RWPE2 (cell line): Measurements from ENCODE around the gene CEP250.

ENCODE experiments used
- ATAC-seq: fragments of 200-7000 bp; cut with Tn5 transposase; 3 replicates; pipeline ENCODE4 v1.9.1; 2021; ENCODE audit warnings: low read depth
- DNase-seq: peaks from one replicate; pipeline ENCODE4 v3.0.0-alpha.2; 2020; ENCODE audit warnings: low spot score
- H3K27ac ChIP-seq: fragments of 450-650 bp; 2 replicates; pipeline ENCODE4 v1.5.1; 2017; ENCODE audit warnings: mild to moderate bottlenecking; ENCODE audit not compliant: poor library complexity, severe bottlenecking
- H3K27me3 ChIP-seq: fragments of 250-450 bp; sonication (Bioruptor Pico); 2 replicates; pipeline ENCODE4 v1.5.1; 2021; ENCODE audit warnings: mild to moderate bottlenecking, moderate library complexity; ENCODE audit not compliant: insufficient read depth, poor library complexity, severe bottlenecking
- H3K36me3 ChIP-seq: fragments of 250-450 bp; sonication (Bioruptor Pico); 2 replicates; pipeline ENCODE4 v1.5.1; 2020; ENCODE audit warnings: low read depth, mild to moderate bottlenecking, moderate library complexity
- H3K4me1 ChIP-seq: fragments of 250-450 bp; sonication (Bioruptor Pico); 2 replicates; pipeline ENCODE4 v1.5.1; 2021; ENCODE audit warnings: mild to moderate bottlenecking, moderate library complexity; ENCODE audit not compliant: insufficient read depth, poor library complexity, severe bottlenecking
- H3K4me3 ChIP-seq: fragments of 250-450 bp; sonication (Bioruptor Pico); 2 replicates; pipeline ENCODE4 v1.5.1; 2021; ENCODE audit warnings: mild to moderate bottlenecking, moderate library complexity; ENCODE audit not compliant: severe bottlenecking
- H3K9me3 ChIP-seq: fragments of 250-450 bp; sonication (Bioruptor Pico); 2 replicates; pipeline ENCODE4 v1.5.1; 2021; ENCODE audit warnings: mild to moderate bottlenecking, moderate library complexity; ENCODE audit not compliant: severe bottlenecking
- TF ChIP-seq, protein P1 (sequence below): fragments of 450-650 bp; IDR thresholded peaks from one replicate; pipeline ENCODE4 v1.5.1; 2017; ENCODE audit warnings: mild to moderate bottlenecking, moderate library complexity; ENCODE audit not compliant: poor library complexity, severe bottlenecking

CEP250 gene

DNA sequence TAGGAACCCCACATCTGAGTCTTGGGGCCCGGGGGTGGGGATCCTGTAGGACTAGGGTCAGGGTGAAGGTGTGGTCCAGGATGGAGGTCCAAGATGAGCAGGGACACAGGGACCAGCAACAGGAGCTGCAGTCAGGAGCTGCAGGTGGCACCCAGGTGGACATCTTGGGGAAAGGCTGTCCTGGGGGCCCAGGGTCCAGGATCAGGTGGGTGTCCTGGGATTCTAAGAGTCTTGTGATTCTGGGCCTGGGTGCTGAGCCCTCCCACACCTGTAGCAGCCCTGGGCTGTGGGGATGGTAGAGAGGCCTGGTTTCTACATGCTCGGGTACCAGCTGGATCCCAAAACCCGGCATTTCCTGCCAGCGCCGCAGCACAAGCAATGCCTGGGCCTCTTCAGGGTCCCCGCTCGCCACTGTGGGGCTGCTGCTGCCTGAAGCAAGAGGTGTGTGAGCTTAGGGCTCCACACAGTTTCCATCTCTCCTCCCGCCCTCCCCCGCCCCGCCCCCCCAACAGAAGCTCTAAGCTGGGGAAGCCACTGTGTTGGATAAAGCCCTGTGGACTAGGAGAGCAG, 107.2 kb downstream of the CEP250 start:
- ATAC-seq, result no peak
- DNase-seq, result peak; percentile 79
- Histone ChIP-seq H3K36me3 (peaks cover 2% of the 10 kb centered on the region), H3K27me3 (no peaks in the 10 kb centered on the region), H3K9me3 (no peaks in the 10 kb centered on the region), H3K4me1 (no peaks in the 10 kb centered on the region), H3K27ac (no peak overlapping the region), H3K4me3 (no peak overlapping the region)
- TF ChIP-seq, protein P1, sequence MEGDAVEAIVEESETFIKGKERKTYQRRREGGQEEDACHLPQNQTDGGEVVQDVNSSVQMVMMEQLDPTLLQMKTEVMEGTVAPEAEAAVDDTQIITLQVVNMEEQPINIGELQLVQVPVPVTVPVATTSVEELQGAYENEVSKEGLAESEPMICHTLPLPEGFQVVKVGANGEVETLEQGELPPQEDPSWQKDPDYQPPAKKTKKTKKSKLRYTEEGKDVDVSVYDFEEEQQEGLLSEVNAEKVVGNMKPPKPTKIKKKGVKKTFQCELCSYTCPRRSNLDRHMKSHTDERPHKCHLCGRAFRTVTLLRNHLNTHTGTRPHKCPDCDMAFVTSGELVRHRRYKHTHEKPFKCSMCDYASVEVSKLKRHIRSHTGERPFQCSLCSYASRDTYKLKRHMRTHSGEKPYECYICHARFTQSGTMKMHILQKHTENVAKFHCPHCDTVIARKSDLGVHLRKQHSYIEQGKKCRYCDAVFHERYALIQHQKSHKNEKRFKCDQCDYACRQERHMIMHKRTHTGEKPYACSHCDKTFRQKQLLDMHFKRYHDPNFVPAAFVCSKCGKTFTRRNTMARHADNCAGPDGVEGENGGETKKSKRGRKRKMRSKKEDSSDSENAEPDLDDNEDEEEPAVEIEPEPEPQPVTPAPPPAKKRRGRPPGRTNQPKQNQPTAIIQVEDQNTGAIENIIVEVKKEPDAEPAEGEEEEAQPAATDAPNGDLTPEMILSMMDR, result no peak

- Histone ChIP-seq H3K36me3 (no peaks in the 10 kb centered on the region), H3K9me3 (no peaks in the 10 kb centered on the region), H3K4me3 (no peak overlapping the region), H3K27me3 (no peaks in the 10 kb centered on the region), H3K4me1 (no peaks in the 10 kb centered on the region), H3K27ac (no peak overlapping the region)
- TF ChIP-seq, protein P1, result no peak
- no peak for ATAC-seq
- DNase-seq, result peak; percentile 81
These were observed 108.4 kb downstream of the CEP250 start for GRCh38 chr20:35563834-35564233.

DNA sequence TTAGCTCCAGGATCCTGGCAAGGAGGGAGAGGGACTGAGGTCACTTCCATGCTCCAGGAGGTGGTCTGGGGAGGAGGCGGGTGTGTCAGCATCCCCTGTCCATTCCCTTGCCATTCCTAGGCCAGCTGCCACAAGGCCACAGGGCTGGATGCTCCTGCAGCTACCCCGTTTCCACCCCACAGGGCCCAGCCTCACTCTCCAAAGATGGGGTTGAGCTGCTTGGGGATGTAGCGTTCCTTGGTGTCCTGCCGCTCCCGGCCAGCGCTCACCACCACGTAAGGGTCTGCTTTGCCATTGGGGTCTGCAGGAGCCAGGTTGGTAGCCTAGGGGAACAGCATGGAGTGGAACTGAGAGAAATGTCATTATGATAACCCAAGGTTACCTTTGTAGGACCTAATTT, 109.5 kb downstream of the CEP250 start:
- H3K4me1 ChIP-seq, result no peaks in the 10 kb centered on the region
- no peak for DNase-seq
- TF ChIP-seq, protein P1, result no peak
- no peak overlapping the region for H3K4me3 ChIP-seq
- no peaks in the 10 kb centered on the region for H3K36me3 ChIP-seq
- H3K27me3 ChIP-seq, result no peaks in the 10 kb centered on the region
- no peaks in the 10 kb centered on the region for H3K9me3 ChIP-seq
- no peak overlapping the region for H3K27ac ChIP-seq
- ATAC-seq, result no peak

DNA sequence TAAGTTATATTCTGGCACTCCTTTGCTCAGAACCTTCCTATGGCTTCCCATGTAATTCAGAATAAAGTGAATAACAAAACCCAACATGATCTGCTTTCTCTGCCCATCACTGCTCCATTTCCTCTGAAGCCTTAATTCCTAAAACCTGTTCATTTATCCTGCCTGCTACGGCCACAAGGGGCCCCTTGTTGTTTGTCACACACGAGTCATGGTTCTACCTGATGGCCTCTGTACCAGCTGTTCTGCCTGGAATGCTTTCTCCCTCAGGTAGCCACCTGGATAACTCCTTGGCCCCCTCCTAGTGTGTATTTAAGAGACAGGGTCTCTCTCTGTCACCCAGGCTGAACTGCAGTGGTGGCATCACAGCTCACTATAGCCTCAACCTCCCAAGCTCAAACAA, 113.2 kb downstream of the CEP250 start:
- TF ChIP-seq, protein P1, result peak; percentile 70
- peaks cover under 1% of the 10 kb centered on the region for H3K9me3 ChIP-seq
- peak; percentile 83 for ATAC-seq
- peak; percentile 66 for DNase-seq
- H3K27ac ChIP-seq, result no peak overlapping the region
- no peaks in the 10 kb centered on the region for H3K4me1 ChIP-seq
- H3K4me3 ChIP-seq, result no peak overlapping the region
- H3K36me3 ChIP-seq, result no peaks in the 10 kb centered on the region
- no peaks in the 10 kb centered on the region for H3K27me3 ChIP-seq
